IPS DF 6.9 (cell line): Measurements from ENCODE around the gene PPP4R4.

ENCODE experiments used
- DNase-seq: peaks from one replicate; pipeline ENCODE4 v3.0.0-alpha.2; 2013; ENCODE audit warnings: low read depth, low spot score
- H3K27ac ChIP-seq: one replicate; pipeline ENCODE4 v1.5.1; 2013; ENCODE audit warnings: low read length, control low read depth
- H3K27me3 ChIP-seq: 2 replicates; pipeline ENCODE4 v1.6.1; 2013; ENCODE audit warnings: mild to moderate bottlenecking, low read length; ENCODE audit not compliant: control insufficient read depth, insufficient read depth
- H3K36me3 ChIP-seq: 2 replicates; pipeline ENCODE4 v1.6.1; 2013; ENCODE audit warnings: low read length; ENCODE audit not compliant: control insufficient read depth, insufficient read depth
- H3K4me1 ChIP-seq: 2 replicates; pipeline ENCODE4 v1.6.1; 2013; ENCODE audit warnings: low read length; ENCODE audit not compliant: control insufficient read depth, insufficient read depth
- H3K4me3 ChIP-seq: 2 replicates; pipeline ENCODE4 v1.5.1; 2013; ENCODE audit warnings: mild to moderate bottlenecking, low read length
- H3K9me3 ChIP-seq: 2 replicates; pipeline ENCODE4 v1.6.1; 2013; ENCODE audit warnings: low read length, inconsistent platforms; ENCODE audit not compliant: control insufficient read depth, insufficient read depth
- WGBS: extraction: QIAGEN DNeasy Blood & Tissue Kit; methylation state at CpG from one replicate; pipeline ENCODE4 v1.1.7; 2013; ENCODE audit warnings: mixed read lengths, missing lambda C conversion rate; ENCODE audit not compliant: insufficient read length, insufficient coverage; 5-methylcytosine and 5-hydroxymethylcytosine counted together

PPP4R4 gene

DNA sequence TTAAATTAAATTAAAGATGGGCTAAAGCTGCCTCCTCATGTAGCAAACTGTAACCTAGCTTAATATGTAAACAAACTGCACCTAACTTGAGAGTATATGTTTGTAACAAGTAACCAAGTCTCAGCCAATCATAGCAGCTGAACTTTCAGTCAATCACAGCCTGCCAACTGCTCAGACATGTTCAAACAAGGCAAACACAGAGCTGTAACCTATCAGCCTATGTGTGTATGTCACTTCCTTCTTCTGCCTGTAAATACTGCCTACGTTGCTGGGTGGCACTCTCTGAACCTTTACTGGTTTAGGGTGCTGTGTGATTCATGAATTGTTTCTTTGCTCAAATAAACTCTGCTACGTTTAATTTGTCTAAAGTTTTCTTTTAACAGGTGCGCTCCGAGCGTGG, 146.1 kb downstream of the PPP4R4 start:
- no peaks in the 10 kb centered on the region for H3K9me3 ChIP-seq
- no peak for DNase-seq
- no peaks in the 10 kb centered on the region for H3K27me3 ChIP-seq
- H3K36me3 ChIP-seq, result no peaks in the 10 kb centered on the region
- no peaks in the 10 kb centered on the region for H3K4me1 ChIP-seq
- no CpG with 5 or more reads among the region's 5 CpGs for WGBS
- no peak overlapping the region for H3K27ac ChIP-seq
- no peak overlapping the region for H3K4me3 ChIP-seq

DNA sequence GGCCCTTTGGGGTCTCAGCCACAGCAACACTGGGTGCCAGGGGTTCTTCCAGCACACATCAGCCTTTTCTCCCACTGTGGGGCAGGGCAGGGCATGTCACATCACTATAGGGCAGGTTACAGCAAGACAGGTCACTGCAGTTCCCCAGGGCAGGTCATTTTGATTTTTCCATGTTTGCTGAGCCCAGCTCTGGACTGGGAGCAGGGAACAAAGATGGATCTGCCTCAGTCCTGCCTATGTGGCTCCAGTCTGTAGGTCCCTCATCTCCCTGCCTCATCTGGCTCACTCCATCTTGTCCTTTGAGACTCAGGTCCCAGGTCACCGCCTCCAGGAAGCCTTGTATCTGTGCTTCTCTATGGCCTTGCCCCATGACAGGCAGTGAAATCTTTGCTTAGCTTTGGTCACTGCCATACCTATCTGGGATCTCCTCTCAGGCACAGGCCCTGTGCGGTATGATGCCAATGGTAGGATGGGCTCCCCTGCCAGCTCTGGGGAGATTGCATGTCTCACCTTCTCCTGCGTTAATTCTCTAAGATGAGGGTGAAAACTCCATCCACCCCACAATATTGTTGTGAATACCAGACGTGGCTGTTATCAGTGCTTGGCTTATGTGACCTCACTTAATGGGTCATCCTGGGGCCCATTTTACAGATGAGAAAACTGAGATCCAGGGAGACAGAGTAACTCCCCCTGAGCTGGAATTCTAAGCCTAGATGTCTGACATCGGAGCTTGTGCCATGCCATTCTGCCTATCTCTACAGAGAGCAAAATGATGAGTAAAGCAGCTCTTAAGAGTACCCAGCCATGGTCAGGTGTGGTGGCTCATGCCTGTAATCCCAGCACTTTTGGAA, 147.5 kb downstream of the PPP4R4 start:
- H3K27me3 ChIP-seq, result no peaks in the 10 kb centered on the region
- no peaks in the 10 kb centered on the region for H3K9me3 ChIP-seq
- no peaks in the 10 kb centered on the region for H3K36me3 ChIP-seq
- H3K4me1 ChIP-seq, result no peaks in the 10 kb centered on the region
- H3K27ac ChIP-seq, result no peak overlapping the region
- WGBS, result no CpG with 5 or more reads among the region's 5 CpGs
- no peak for DNase-seq
- no peak overlapping the region for H3K4me3 ChIP-seq

DNA sequence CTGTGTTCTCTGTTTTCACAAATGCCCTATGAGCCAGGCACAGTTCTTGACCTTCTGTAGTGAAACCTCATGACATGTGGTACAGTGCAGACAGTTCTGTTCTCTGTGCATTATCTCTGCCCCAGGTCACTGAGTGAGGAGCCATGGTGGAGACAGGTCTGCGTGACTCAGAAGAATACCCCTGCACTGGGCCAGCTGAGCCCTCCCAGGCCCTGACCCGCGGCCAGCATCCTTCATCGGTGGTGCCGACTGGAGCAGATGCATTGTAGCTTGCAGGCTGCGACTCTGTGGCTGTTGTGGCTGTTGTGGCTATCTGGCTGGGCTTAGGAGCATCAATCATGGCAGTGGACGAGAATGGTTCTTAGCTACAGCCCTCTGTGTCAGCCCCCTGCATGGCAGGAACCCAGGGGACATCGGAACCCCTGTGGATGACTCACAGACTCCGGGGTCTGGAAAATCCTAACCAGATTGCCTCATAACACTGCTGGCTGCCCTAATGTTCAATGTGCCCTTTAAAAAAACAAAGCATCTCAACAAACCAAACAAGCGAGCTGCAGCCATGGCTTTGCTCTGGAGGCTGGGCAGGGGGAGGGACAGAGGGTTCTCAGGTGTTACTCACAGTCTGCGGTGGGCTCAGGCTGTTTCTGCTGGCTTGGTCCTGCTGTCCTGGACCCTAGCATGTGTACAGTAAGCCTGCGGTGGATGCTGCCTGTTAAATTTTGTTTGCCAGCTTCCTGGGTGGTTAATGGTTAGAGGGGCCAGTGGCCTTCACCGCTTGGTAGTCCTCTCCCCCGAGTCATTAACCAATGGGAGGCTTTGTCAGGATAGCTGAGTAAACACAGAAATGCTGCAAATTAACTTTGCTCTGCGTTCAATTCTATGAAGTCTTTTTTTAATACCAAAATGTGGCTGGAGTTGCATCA, 148.8 kb downstream of the PPP4R4 start, which contains the start of gene SERPINA6:
SERPINA6 (minus strand) TSS at position 689 of the 923 bp plus-strand sequence. CDS start 8,688 bp downstream, outside the sequence.
- DNase-seq, result no peak
- H3K27ac ChIP-seq, result no peak within 1 kb of the TSS
- H3K4me1 ChIP-seq, result no peaks in the 10 kb centered on the region
- no peaks in the 10 kb centered on the region for H3K36me3 ChIP-seq
- H3K4me3 ChIP-seq, result no peak within 1 kb of the TSS
- no peaks in the 10 kb centered on the region for H3K27me3 ChIP-seq
- H3K9me3 ChIP-seq, result no peaks in the 10 kb centered on the region
- no CpG with 5 or more reads among the region's 15 CpGs for WGBS

DNA sequence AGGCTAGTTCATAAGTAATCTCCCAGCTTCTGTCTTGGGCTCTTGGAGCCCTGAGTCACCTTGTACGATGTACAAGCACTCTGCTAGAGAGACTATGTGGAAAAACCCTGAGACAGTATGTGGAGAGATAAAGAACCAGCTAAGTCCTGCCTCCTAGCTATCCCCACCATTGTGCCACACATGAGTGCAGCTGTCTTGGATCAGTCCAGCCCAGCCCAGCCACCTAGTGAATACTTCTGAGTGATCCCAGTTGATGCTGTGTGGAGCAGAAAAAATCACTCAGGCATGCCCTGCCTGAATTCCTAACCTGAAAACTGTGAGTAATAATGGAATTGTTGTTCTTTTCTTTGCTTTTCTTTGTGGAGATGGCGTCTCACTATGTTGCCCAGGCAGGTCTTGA, 154.1 kb downstream of the PPP4R4 start:
- Histone ChIP-seq H3K4me1 (no peaks in the 10 kb centered on the region), H3K27me3 (no peaks in the 10 kb centered on the region), H3K4me3 (no peak overlapping the region), H3K36me3 (no peaks in the 10 kb centered on the region), H3K9me3 (no peaks in the 10 kb centered on the region), H3K27ac (no peak overlapping the region)
- WGBS, result no CpG with 5 or more reads among the region's 2 CpGs
- DNase-seq, result no peak
